Cortex of kidney (tissue), 1 donor: Measurements from ENCODE around the gene LRRC41.
"Not testable (repeated sequence)": the region's sequence is repeated elsewhere in the genome, so short reads cannot be mapped to it uniquely, and the experiment has no call there.

ENCODE experiments used
- DNase-seq: peaks from one replicate; lab custom pipeline; 2025; lab: John Stamatoyannopoulos, UW

LRRC41 gene

GRCh38 chr1:46285730-46286477, 17.5 kb downstream of the LRRC41 start:
- DNase-seq = no peak

- DNase-seq = no peak
Measured at GRCh38 chr1:46284597-46285564, 18.5 kb downstream of the LRRC41 start.

GRCh38 chr1:46284058-46284457, 19.4 kb downstream of the LRRC41 start:
- no peak for DNase-seq

GRCh38 chr1:46281021-46281420, 22.4 kb downstream of the LRRC41 start:
- no peak for DNase-seq

- DNase-seq = no peak
Measured at GRCh38 chr1:46280092-46280491, 23.3 kb downstream of the LRRC41 start.

DNA sequence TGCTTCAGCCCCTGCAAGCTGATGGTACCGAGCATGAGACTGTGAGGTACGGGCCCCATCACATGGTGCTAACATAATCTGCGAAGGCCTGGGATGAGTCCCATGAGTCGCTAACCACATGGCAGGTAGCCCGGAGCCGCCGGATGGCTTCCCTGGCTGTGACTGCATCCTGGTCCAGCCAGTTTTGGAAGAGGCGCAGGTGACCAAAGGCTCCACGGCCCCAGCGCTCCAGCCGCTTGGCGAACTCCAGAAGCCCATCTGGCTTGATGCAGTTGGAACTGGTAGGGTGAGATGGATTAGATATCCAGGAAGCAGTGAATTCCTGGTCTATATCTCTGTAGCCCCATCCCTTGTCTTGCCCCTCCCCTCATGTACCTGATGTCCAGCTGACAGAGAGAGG, 24.6 kb downstream of the LRRC41 start:
- no peak for DNase-seq

- DNase-seq = no peak
Measured at GRCh38 chr1:46277658-46278373, 25.6 kb downstream of the LRRC41 start.

DNA sequence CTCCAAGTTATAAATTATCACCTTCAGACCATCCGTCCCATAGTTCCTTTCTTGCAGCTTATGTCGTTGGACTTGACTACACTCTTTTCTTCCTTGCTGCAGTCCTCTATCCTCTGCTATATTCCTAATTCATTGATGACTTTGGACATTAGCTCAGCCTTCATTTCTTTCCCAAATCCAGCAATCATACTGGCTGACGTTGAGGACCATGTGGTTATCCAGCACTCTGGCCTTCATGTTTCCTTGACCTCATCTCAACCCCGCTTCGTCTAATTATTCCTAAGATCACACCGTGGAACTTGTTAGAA, 28.4 kb downstream of the LRRC41 start:
- DNase-seq = no peak

GRCh38 chr1:46274225-46275029, 29.0 kb downstream of the LRRC41 start:
- DNase-seq = no peak

DNA sequence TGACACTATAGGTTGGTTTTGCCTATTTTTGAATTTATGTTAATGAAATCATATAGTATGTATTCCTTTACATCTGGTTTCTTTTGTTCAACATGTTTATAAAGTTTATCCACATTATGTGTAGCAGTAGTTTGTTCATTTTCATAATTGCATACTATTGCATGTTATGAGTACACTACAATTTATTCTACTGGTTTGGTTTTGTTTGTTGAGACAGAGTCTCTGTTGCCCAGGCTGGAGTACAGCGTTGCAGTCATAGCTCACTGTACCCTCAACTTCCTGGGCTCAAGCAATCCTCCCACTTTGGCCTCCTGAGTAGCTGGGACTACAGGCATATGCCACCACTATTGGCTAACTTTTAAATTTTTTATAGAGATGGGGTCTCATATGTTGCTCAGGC, 34.8 kb downstream of the LRRC41 start:
- no peak for DNase-seq

DNA sequence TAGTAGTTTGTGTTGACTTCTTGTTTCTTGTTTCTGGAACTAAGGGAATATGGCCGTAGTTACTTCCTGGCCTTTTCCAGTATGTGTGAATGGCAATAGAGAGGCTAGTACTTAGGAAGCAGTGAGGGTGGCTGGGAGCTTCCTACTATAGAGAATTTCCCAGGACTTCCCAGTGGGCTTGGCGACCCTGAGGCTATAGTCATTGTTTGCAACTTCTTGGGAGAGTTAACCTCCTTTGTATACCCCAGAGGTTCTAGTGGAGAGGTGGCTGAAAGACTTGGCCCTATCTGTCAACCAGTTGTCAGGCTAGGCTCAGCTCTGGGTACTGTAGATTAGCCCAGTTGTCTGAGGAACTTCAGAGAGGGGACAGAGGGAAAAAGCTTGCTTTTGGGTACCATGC, 40.3 kb downstream of the LRRC41 start:
- no peak for DNase-seq

GRCh38 chr1:46262508-46262907, 40.9 kb downstream of the LRRC41 start:
- no peak for DNase-seq

DNA sequence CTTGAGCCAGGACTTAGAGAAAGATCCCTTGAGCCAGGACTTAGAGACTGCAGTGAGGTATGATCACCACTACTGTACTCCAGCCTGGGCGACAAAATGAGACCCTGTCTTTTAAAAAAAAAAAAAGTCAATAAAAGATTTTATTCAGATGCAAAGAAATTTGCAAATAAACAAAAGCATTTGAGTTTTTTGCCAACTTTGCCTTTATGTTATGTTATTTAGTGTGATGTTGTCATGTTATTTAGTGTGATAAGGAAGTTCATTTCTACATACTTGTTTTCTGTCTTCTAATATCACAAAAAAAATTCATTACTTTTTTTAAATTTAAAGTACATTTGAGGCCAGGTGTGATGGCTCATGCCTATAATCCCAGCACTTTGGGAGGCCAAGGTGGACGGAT, 46.9 kb downstream of the LRRC41 start:
- no peak for DNase-seq

DNA sequence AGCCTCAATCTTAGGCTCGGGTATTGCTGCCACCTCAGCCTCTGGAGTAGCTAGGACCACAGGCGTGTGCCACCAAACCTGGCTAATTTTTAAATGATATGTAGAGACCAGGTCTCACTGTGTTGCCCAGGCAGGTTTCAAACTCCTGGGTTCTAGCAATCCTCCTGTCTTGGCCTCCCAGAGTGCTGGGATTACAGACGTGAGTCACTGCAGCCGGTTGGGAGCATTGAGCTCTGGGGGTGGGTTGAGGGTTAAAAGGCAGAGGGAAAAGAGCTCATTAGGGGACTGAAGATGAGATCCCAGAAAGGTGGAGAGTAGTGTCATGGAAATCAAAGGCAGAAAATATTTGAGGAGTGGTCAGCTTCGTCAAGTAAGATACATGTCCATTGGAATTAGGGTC, 48.7 kb downstream of the LRRC41 start:
- DNase-seq = no peak

DNA sequence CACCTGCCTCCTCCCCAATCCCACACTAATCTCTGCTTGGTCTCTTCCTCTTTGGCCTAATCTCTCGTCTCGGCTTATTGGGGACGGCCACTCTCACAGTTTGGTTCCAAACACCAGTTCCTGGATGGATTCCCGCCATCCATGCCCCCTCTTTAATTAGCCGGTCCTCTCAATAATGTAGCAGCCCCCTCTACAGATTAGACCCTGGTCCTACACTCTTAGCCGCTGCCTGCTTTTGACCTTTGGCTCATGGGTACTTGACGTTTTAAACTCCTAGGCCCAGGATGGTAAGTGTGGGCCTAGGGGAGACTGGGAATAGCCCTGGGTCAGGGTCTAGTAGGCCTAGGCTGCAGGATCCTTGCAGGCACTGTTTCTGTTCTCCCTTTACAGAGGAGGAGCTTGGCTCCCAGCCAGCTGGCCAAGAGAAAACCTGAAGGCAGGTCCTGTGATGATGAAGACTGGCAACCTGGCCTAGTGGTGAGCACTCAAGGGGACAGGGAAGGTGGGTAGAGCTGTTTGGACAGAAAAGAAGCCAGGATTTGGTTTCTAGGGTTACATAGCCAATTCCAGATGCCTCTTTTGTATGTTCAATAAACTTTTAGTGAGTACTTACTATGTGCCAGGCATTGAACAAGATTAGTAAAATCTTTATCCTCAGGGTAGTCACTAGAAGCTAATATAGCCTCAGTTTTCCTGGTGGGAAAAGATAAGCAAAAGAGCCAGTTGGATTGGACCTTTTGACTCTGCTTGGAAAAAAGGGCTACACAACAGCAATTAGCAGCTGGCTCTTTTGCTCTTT, 55.1 kb downstream of the LRRC41 start:
- no peak for DNase-seq

- DNase-seq = no peak
Measured at GRCh38 chr1:46247436-46248121, 55.8 kb downstream of the LRRC41 start, which contains the start of gene RAD54L. Gene RAD54L (plus strand): TSS chr1:46247763. CDS start chr1:46248406, 643 bp downstream.

- peak; percentile 13 for DNase-seq
Measured at GRCh38 chr1:46246548-46247435, 56.6 kb downstream of the LRRC41 start.

- DNase-seq = not testable (repeated sequence)
Measured at GRCh38 chr1:46246136-46246535, 57.3 kb downstream of the LRRC41 start.
